RCC 7860 (cell line): ENCODE results near the gene KAZN.

Experiments
- DNase-seq: peaks from one replicate; pipeline ENCODE4 v3.0.0-alpha.2; 2015; ENCODE audit warnings: low spot score
- FAIRE-seq: peaks from 2 replicates; lab custom pipeline; 2012; peaks lifted over from hg19 to GRCh38; lab: Jason Lieb, UNC

The KAZN gene

GRCh38 chr1:14612256-14612655 lies 13.8 kb downstream of the KAZN start:
- DNase-seq = peak; percentile 86

GRCh38 chr1:14613926-14614325 lies 15.4 kb downstream of the KAZN start:
- FAIRE-seq (no peak), DNase-seq (peak; percentile 25)

More at GRCh38 chr1:14612256-14612655, 13.8 kb downstream of the KAZN start:
- peak; percentile 37 for FAIRE-seq

- DNase-seq (no peak), FAIRE-seq (no peak)
Observed at GRCh38 chr1:14614341-14614740, 15.9 kb downstream of the KAZN start.

GRCh38 chr1:14615549-14616218 lies 17.2 kb downstream of the KAZN start:
- FAIRE-seq (no peak), DNase-seq (no peak)

GRCh38 chr1:14616632-14617396 lies 18.3 kb downstream of the KAZN start:
- FAIRE-seq = no peak
- no peak for DNase-seq

- DNase-seq = peak; percentile 26
- FAIRE-seq = no peak
Observed at GRCh38 chr1:14617791-14618190, 19.3 kb downstream of the KAZN start.

- FAIRE-seq (no peak), DNase-seq (no peak)
Observed at GRCh38 chr1:14620941-14621340, 22.5 kb downstream of the KAZN start.

DNA sequence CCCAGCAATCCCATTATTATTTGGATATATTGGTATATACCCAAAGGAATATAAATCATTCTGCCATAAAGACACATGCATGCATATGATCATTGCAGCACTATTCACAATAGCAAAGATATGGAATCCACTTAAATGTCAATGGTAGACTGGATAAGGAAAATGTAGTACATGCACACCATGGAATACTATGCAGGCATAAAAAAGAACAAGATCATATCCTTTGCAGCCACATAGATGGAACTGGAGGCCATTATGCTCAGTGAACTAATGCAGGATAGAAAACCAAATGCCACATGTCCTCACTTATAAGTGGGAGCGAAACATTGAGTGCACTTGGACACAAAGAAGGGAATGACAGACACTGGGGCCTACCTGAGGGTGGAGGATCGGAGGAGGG lies 24.6 kb downstream of the KAZN start:
- DNase-seq (no peak), FAIRE-seq (no peak)

DNA sequence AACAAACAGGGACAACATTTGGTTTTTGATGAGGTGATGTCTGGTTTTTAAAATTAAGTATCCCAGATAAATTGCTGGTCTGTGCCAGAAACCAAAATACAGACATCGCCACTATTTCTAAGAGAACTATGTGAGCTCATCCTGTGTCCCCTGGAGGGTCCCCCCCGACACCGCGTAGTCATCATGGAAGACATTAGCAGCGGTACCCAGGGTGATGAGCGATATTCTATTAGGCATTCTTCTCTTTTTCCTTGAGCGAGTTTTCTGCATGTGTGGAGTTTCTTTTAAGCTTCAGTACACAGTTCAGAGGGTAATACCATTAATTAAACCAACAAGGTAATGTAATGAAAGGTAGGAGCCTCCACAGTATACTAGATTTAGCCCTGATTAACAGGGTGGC lies 26.5 kb downstream of the KAZN start:
- DNase-seq = no peak
- FAIRE-seq = no peak

- DNase-seq = no peak
- FAIRE-seq = no peak
Observed at GRCh38 chr1:14625572-14625971, 27.1 kb downstream of the KAZN start.

- FAIRE-seq (no peak), DNase-seq (no peak)
Observed at GRCh38 chr1:14625996-14626395, 27.5 kb downstream of the KAZN start.

DNA sequence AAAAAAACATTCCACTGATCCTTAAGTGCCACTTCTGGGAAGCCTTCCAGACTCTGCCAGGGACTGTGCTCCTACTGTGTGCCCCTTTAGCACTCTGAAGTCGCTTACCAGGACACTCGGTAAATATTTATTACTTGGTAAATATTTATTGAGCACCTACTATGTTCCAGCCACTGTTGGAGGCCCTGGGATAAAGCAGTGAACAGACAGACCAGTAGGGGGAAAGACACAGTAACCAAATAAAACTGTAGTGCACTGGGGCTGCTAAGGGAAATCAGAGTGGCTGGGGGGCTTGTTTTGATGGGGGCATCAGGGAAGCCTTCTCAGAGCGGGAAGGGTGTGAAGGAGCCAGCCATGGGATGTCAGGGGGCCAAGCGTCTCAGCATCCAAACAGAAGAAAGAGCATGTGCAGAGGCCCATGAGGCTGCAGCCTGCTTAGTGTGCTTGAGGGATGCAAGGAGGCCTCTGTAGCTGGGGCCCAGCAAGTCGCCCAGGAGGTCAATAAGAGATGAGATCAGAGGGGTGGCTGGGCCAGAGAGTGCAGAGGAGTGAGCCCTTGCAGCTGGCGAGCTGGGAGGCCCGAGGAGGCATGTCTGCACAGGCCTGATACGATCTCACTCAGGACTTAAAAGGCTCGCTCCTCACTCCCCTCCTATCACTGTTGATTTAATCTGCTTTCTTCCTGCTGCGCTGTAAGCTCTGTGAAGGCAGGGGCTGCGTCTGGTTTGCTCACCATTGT lies 28.6 kb downstream of the KAZN start:
- FAIRE-seq = no peak
- DNase-seq = no peak

GRCh38 chr1:14627608-14628489 lies 29.4 kb downstream of the KAZN start:
- DNase-seq (no peak), FAIRE-seq (no peak)

DNA sequence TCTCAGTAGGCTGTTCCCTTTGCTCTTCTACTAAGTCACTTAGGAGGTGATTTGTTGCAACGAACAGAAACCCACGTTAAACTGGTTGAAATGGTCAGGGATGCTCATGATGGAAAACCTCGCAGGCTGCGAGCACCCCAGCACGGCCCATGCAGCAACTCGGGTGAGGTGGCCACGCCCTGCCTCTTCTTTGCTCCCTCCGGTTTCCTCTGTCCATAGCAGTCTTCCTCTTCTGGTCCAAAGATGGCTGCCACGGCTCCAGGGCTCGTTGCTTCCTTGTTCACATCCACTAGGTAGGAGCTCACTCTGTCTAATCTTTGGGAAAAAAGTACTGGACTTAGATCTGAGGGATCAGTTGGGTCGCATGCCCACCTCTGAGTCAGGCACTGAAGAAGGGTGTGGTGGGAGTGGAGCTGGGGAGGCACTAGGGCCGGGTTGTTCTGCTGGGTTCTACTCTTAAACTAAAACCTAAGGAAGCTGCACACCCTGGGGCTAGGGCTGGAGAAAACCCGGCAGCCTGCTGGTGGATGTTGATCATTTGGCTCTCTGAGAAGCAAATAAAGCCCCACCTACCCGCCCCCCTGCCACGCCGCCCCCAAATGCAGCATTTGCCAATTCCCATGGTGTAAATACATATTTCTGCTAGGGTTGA lies 31.0 kb downstream of the KAZN start:
- no peak for DNase-seq
- FAIRE-seq = no peak

GRCh38 chr1:14630986-14631385 lies 32.5 kb downstream of the KAZN start:
- no peak for FAIRE-seq

DNA sequence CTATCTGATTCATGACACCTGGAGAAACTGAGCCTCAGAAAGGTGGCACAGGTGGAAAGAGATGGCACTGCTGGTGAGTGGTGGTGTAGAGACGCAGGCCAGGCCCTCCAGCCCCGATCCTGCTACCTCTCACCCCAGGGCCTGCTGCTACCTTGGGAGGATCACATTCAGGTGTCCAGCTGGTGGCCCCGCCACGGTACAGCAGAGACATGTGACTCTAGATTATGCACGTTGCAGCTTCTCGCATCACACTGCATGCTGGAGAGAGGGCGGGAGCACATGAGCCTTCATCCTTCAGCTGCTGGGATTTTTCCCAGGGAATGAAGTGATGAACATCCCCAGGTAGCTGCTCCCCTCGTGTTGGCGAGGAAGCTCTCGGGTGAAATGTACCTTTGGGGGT lies 32.9 kb downstream of the KAZN start:
- FAIRE-seq (no peak), DNase-seq (no peak)

More at GRCh38 chr1:14630986-14631385, 32.5 kb downstream of the KAZN start:
- DNase-seq = no peak

DNA sequence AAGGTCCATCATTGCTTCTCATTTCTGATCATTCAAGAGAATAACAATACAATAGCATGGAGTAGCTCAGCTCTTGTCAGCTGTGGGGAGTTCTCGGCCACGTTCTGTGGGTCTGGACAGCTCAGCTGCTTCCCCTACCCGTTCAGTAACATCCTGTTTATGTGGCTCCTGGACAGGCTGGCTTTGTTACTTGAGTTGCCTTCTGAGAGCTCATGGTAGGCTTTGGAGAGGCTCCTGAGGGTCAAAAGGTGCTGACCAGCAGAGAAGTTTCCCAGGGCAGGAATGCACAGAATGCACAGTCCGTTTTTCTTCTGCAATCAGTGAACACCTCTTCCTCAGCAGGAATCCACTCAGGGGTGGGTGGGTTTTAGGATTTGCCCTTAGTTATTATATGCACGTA lies 36.0 kb downstream of the KAZN start:
- FAIRE-seq (no peak), DNase-seq (no peak)

- FAIRE-seq (no peak), DNase-seq (no peak)
Observed at GRCh38 chr1:14635421-14635820, 36.9 kb downstream of the KAZN start.

GRCh38 chr1:14636897-14637632 lies 38.6 kb downstream of the KAZN start:
- FAIRE-seq (no peak), DNase-seq (no peak)
